Central memory CD8-positive, alpha-beta T cell (primary cell): ENCODE data around the gene CBFA2T3.
"Not testable (repeated sequence)": the region's sequence is repeated elsewhere in the genome, so short reads cannot be mapped to it uniquely, and the experiment has no call there.

Experiments
- ATAC-seq: fragments of 150-1000 bp; cut with Tn5 transposase; replicated peaks from 2 replicates; pipeline ENCODE4 v1.10.0; 2022; ENCODE audit warnings: mild to moderate bottlenecking, moderate FRiP score, moderate number of reproducible peaks; ENCODE audit not compliant: poor library complexity, severe bottlenecking; ENCODE audit errors: extremely low read depth
- DNase-seq, 2 donors: peaks; one replicate each; pipeline ENCODE4 v3.0.0; 2021; ENCODE audit warnings: low spot score in 2 of 2
- H3K27ac Mint-ChIP-seq: one replicate; pipeline ENCODE4 v1.8.0; 2022; ENCODE audit warnings: low read depth, mild to moderate bottlenecking, moderate library complexity, mixed read lengths
- H3K27me3 Mint-ChIP-seq: one replicate; pipeline ENCODE4 v1.8.0; 2022; ENCODE audit warnings: mixed read lengths
- H3K36me3 Mint-ChIP-seq: one replicate; pipeline ENCODE4 v1.8.0; 2022; ENCODE audit warnings: mild to moderate bottlenecking, moderate library complexity, mixed read lengths; ENCODE audit not compliant: insufficient read depth
- H3K4me1 Mint-ChIP-seq: one replicate; pipeline ENCODE4 v1.8.0; 2022; ENCODE audit warnings: mixed read lengths
- H3K4me3 Mint-ChIP-seq: one replicate; pipeline ENCODE4 v1.8.0; 2022; ENCODE audit warnings: mild to moderate bottlenecking, moderate library complexity, mixed read lengths
- H3K9me3 Mint-ChIP-seq: one replicate; pipeline ENCODE4 v1.8.0; 2022; ENCODE audit warnings: mixed read lengths

Gene CBFA2T3

DNA sequence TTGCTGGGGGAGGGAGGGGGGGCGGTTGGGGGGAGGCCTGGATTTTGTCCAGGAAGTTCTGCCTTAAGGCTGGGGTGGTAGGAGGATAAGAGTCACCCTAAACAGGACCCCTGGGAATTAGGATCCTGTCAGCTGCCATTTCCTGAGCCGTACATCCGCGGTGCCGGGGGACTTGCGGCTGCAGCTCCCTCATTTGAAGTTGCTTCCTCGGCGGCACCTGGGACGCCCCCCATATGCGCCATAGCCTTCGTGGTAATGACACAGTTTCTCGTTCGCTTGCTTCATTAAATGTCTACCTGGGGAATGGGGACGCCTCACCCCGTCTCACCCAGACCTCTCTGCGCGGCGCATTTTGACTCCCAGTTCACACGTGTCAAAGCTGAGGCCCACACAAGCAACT is 55.4 kb downstream of the CBFA2T3 start:
- Mint-ChIP-seq H3K27ac (no peak overlapping the region), H3K9me3 (no peaks in the 10 kb centered on the region), H3K4me3 (no peak overlapping the region), H3K27me3 (peaks cover 24% of the 10 kb centered on the region), H3K4me1 (no peaks in the 10 kb centered on the region), H3K36me3 (peaks cover 2% of the 10 kb centered on the region)
- ATAC-seq (no peak), DNase-seq (no peak)

DNA sequence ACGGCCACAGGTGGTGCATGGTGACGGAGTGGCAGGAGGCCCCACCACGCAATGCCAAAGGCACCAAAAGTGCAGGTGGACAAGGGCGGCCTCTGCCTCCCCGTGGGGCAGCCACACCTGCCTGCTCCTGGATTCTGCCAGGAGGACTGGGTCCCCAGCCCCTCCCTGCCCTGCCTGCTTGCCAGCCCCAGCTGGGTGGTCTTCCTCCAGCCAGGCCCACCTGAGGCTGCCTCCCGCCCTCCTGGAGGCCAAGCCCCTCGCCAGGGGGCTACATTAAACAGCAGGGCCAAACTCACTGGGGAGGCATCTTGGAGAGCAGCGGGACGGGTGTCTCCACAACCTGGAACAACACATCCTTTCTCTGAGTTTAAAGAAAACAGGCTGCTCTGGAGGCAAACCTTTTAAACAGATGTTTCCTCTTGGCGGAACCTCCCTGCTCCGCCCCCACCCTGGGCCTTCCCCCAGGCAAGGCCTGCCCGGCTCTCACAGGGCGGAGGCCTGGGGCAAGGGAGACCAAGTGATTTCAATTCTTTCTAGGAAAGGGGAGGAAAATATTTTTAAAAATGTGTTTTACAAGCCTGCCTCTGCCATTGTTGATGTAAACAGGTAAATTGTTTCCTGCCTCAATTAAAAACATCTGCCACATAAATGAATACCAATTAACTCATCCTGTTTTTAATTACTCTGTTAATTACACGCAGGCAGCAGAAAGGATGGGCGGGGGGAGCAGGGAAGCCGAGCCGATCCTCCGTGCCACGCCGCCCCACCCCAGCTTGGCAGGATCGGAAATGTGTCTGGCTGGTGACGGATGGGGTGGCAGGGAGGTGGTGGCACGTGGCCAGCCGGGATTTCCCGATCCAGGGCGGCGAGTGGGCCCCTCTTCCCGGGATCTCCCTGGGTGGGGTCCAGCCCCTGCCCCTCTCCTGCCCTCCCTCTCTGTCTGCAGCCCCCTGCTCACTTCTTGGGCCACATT is 56.1 kb downstream of the CBFA2T3 start:
- no peak overlapping the region for H3K27ac Mint-ChIP-seq
- H3K4me1 Mint-ChIP-seq: no peaks in the 10 kb centered on the region
- peaks cover 28% of the 10 kb centered on the region for H3K27me3 Mint-ChIP-seq
- DNase-seq (no peak), ATAC-seq (no peak)
- H3K4me3 Mint-ChIP-seq: no peak overlapping the region
- peaks cover 2% of the 10 kb centered on the region for H3K36me3 Mint-ChIP-seq
- no peaks in the 10 kb centered on the region for H3K9me3 Mint-ChIP-seq

DNA sequence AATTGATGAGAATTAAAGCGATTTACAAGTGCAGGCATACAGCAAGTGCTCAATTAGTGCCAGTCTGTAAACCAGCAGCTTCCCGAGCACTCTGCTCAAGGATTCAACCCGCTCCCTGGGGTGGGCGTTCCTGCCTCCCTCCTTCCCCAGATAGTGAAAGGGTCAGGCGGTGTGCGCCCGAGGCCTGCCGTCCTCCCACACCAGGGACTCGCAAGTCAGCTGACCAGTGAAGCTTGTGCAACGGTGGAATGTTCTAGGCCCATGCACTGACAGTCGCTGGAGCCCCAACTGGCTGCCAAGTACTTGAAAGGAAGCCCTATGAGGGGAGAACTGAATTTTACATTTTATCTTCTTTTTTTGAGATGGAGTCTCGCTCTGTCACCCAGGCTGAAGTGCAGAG is 57.1 kb downstream of the CBFA2T3 start:
- H3K9me3 Mint-ChIP-seq: no peaks in the 10 kb centered on the region
- no peak overlapping the region for H3K4me3 Mint-ChIP-seq
- H3K36me3 Mint-ChIP-seq: peaks cover 2% of the 10 kb centered on the region
- ATAC-seq (no peak), DNase-seq (no peak)
- H3K27me3 Mint-ChIP-seq: peaks cover 28% of the 10 kb centered on the region
- no peak overlapping the region for H3K27ac Mint-ChIP-seq
- no peaks in the 10 kb centered on the region for H3K4me1 Mint-ChIP-seq

DNA sequence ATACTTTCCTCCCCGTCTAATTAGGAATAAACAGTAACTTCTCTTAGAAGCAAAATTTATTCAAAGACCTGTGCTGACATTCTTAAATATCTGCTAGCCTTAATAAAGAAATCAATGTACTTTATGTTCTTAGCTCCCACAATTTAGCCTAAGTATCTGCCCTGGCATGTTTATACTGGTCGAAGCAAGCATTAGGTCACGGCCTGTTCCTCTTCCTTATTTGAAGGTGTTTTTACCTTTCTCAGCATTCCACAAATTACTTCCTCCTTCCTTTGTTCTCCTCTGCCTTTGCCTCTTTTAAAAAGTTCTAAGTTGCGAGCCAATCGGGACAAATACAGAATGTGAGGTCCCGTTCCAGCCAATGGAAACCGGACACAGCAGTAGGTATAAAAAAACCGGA is 58.1 kb downstream of the CBFA2T3 start:
- H3K4me1 Mint-ChIP-seq, ATAC-seq, H3K36me3 Mint-ChIP-seq, H3K27ac Mint-ChIP-seq, DNase-seq, H3K4me3 Mint-ChIP-seq, H3K9me3 Mint-ChIP-seq: not testable (repeated sequence)
- peaks cover 30% of the 10 kb centered on the region for H3K27me3 Mint-ChIP-seq

DNA sequence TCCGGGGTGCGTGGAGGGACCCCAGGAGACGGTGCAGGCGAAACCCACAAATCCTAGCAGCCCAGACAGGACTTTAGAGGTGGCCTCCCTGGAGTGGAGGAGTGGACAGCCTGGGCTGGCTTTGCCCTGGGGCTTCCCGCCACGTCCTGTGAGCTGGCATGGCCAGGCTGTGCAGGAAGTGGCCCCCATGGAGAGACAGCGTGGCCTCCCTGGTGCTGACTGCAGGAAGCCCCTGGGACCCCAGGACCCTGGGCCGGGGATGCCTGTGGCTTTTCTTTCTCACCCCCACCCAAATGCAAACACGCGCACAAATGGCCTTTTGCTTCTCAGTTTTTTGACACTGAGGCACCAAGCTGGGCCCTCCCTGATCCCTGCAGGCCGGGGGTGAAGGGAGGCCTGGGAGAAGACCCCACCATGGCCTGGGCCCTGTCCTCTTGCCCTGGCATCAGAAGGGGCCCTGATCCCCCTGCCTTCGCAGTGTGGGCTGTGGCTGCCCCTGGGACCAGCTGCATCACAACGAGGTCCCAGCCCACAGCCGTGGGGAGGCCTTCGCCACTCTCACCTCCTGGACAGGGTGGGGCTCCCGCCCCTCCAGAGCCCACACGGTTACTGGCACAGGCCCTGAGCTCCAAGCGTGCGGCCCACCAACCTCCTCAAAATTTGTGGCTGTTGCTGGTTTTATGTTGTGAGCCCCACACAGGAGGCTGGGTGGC is 58.9 kb downstream of the CBFA2T3 start:
- Mint-ChIP-seq H3K9me3 (no peaks in the 10 kb centered on the region), H3K36me3 (peaks cover 2% of the 10 kb centered on the region), H3K27ac (no peak overlapping the region), H3K4me1 (no peaks in the 10 kb centered on the region), H3K4me3 (no peak overlapping the region), H3K27me3 (peaks cover 35% of the 10 kb centered on the region)
- no peak for ATAC-seq
- no peak for DNase-seq

GRCh38 chr16:88917146-88917914 is 59.7 kb downstream of the CBFA2T3 start:
- H3K27ac Mint-ChIP-seq: no peak overlapping the region
- peaks cover 2% of the 10 kb centered on the region for H3K36me3 Mint-ChIP-seq
- no peaks in the 10 kb centered on the region for H3K9me3 Mint-ChIP-seq
- DNase-seq: no peak
- H3K4me3 Mint-ChIP-seq: no peak overlapping the region
- H3K4me1 Mint-ChIP-seq: no peaks in the 10 kb centered on the region
- no peak for ATAC-seq
- peaks cover 35% of the 10 kb centered on the region for H3K27me3 Mint-ChIP-seq

GRCh38 chr16:88915639-88916327 is 61.2 kb downstream of the CBFA2T3 start:
- no peak for ATAC-seq
- Mint-ChIP-seq H3K27me3 (peaks cover 35% of the 10 kb centered on the region), H3K27ac (no peak overlapping the region)

DNA sequence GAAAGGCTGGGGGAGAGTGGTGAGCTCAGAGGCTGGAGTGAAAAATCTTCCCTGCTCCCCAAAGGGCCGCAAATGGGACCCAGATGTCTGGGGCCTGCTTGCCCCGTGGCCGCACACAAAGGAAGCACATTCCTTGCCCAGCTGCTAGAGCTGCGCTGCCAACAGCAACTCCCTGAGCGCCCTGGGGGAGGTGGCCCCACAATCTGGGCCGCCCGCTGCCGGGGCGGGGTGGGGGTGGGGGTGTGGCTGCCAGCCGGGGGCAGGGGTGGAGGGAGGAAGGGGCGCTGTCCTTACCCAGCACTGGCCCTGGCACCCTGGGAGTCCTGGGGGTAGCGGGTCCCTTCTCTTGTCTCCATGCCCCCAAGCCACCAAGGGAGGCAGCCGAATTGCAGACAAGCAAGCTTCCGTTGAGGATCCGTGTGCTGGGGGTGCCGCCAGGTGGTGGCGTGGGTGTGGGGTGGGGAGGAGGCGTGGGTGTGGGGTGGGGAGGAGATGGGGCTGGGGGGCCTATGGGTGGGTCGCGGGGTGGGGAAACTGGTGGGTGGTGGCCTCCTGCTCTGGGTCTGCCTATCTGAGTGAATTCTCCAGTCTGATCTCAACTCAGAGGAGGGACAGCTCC is 62.1 kb downstream of the CBFA2T3 start:
- Mint-ChIP-seq H3K4me3 (no peak overlapping the region), H3K9me3 (no peaks in the 10 kb centered on the region), H3K36me3 (peaks cover 2% of the 10 kb centered on the region), H3K27me3 (peaks cover 44% of the 10 kb centered on the region), H3K4me1 (no peaks in the 10 kb centered on the region), H3K27ac (no peak overlapping the region)
- DNase-seq (no peak), ATAC-seq (no peak)

More at GRCh38 chr16:88915639-88916327, 61.2 kb downstream of the CBFA2T3 start:
- H3K4me1 Mint-ChIP-seq: no peaks in the 10 kb centered on the region
- peaks cover 2% of the 10 kb centered on the region for H3K36me3 Mint-ChIP-seq
- no peak for DNase-seq
- no peak overlapping the region for H3K4me3 Mint-ChIP-seq
- H3K9me3 Mint-ChIP-seq: no peaks in the 10 kb centered on the region

DNA sequence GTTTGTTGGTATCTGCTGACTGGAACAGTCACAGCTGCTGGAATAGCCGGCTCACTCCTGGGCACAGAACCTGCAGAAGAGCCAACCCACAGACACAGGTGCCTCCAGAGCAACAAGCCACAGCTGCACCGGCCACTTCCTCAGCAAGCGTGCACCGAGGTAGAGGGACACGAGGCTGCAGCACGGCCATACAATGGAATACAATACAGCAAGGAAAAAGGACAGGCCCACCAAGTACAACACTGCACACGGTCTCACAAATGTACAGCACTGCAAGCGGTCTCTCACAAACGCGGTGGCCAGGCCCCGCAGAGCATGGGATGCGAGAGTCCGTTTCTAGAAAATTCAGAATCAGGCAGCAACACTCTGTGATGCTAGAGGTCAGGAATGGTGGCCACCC is 63.1 kb downstream of the CBFA2T3 start:
- no peak for DNase-seq
- Mint-ChIP-seq H3K9me3 (no peaks in the 10 kb centered on the region), H3K36me3 (peaks cover 2% of the 10 kb centered on the region), H3K4me1 (no peaks in the 10 kb centered on the region), H3K27ac (no peak overlapping the region), H3K4me3 (no peak overlapping the region), H3K27me3 (peaks cover 39% of the 10 kb centered on the region)
- no peak for ATAC-seq

DNA sequence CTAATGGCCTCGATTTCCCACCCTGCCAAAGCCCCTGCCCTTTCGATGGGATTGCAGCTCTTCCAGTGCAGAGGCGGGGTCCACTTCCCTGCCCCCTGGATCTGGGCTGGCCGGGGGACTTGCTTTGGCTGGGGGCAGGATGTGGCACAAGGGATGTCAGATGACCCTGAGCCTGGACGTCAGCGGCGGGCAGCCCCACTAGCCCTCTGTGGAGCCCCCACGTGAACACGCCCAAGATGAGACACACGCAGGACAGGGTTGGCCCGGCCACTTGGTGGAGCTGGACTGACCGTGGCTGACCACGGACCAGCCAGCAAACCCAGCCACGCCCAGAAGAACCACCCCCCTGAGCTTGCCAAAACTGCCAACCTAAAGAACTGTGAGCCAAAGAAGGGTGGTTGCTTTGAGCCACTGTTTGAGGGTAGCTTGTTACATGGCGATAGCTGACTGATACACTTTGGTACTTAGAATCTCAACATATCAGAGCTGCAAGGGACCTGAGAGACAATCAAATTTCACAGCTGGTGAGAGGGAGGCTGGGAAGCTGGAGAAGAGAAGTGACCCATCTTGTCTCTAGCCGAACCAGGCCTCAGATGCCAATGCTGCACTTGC is 63.9 kb downstream of the CBFA2T3 start:
- H3K36me3 Mint-ChIP-seq: peaks cover 2% of the 10 kb centered on the region
- peaks cover 37% of the 10 kb centered on the region for H3K27me3 Mint-ChIP-seq
- no peak overlapping the region for H3K27ac Mint-ChIP-seq
- ATAC-seq (no peak), DNase-seq (no peak)
- H3K4me3 Mint-ChIP-seq: no peak overlapping the region
- no peaks in the 10 kb centered on the region for H3K9me3 Mint-ChIP-seq
- H3K4me1 Mint-ChIP-seq: no peaks in the 10 kb centered on the region

DNA sequence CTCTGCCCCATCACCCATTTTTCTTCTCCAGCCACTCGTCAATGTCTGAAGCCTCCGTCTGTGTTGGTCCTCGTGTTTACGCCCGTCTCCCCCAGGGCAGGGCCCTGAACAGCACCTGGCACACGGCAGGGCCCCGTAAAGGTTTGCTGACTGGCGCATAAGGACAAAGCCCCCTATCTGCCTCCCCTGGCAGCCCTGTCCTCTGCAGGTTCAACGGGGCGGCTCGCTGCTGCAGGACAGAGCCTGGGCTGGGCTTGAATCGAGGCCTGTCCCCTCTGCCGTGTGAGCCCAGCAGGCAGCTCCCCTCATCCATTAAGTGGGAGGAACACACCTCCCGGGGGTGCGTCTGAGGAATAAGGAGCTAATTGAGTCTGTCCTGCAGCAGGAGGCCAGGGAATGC is 64.5 kb downstream of the CBFA2T3 start:
- DNase-seq (no peak), ATAC-seq (no peak)
- no peak overlapping the region for H3K4me3 Mint-ChIP-seq
- H3K27ac Mint-ChIP-seq: no peak overlapping the region
- H3K36me3 Mint-ChIP-seq: peaks cover 2% of the 10 kb centered on the region
- H3K27me3 Mint-ChIP-seq: peaks cover 32% of the 10 kb centered on the region
- no peaks in the 10 kb centered on the region for H3K9me3 Mint-ChIP-seq
- H3K4me1 Mint-ChIP-seq: no peaks in the 10 kb centered on the region
